K562 (cell line): ENCODE results near the gene BASP1. TPM values are rescaled to one million over a fixed set of nuclear protein-coding genes. Genes with fewer than 3 reads are reported as not detected.

Source experiments
- ATAC-seq: fragments of 200-7000 bp; cut with Tn5 transposase; 3 replicates; pipeline ENCODE4 v1.9.1; 2020; ENCODE audit warnings: moderate library complexity
- BruUV-seq: library from RNA; stranded (reverse); fragments of 400-500 nt; replicated peaks from 2 replicates; lab custom pipeline; 2021; lab: Mats Ljungman, UMichigan
- CTCF ChIA-PET: fragments of 300-600 bp; formaldehyde crosslinking; extraction: SDS; loops from one replicate; lab custom pipeline; 2021; ENCODE audit warnings: low intra/inter-chr PET ratio; lab: Yijun Ruan, JAX
- POLR2A ChIA-PET: fragments of 300-600, 350-650 bp; sonication (Branson Sonifier 250); formaldehyde crosslinking; extraction: SDS; loops from one replicate; lab custom pipeline; 2021; ENCODE audit warnings: antibody characterized with exemption, inconsistent platforms; lab: Yijun Ruan, JAX
- DNase-seq, 4 experiments: peaks; one replicate each; pipeline versions ENCODE4 v3.0.0 to v3.0.0-alpha.2; 2011 to 2018; ENCODE audit warnings: low spot score in 3 of 4, mixed read lengths in 3 of 4; ENCODE audit errors: extremely low read depth in 1 of 4
- FAIRE-seq: peaks from 2 replicates; lab custom pipeline; 2011; peaks lifted over from hg19 to GRCh38; lab: Jason Lieb, UNC
- H2AFZ ChIP-seq: 2 replicates; pipeline ENCODE4 v1.6.0; 2011; ENCODE audit warnings: low read depth, low read length, control low read depth, inconsistent platforms
- H3K27ac ChIP-seq: fragments of 200-600 bp; 3 replicates; pipeline ENCODE4 v1.8.0; 2011; ENCODE audit warnings: low read depth, mild to moderate bottlenecking, control low read depth, inconsistent platforms, low read length, moderate library complexity, mixed read lengths; ENCODE audit errors: extremely low read depth
- H3K27me3 ChIP-seq, 2 experiments: fragments of 300-600 bp in 1 of 2; 2 replicates in 1 of 2; 3 replicates in 1 of 2; pipeline versions ENCODE4 v1.6.0 to v1.8.0; 2011; ENCODE audit warnings: inconsistent platforms in 2 of 2, low read length in 2 of 2, mild to moderate bottlenecking in 1 of 2, mixed read lengths in 1 of 2, moderate library complexity in 1 of 2; ENCODE audit not compliant: control insufficient read depth in 2 of 2, insufficient read depth in 2 of 2
- H3K36me3 ChIP-seq: fragments of 300-600 bp; 3 replicates; pipeline ENCODE4 v1.8.0; 2011; ENCODE audit warnings: mild to moderate bottlenecking, low read length, inconsistent platforms; ENCODE audit not compliant: control insufficient read depth, insufficient read depth
- H3K4me1 ChIP-seq, 2 experiments: fragments of 200-600 bp in 1 of 2; replicated peaks in 1 of 2; 2 replicates in 1 of 2; 3 replicates in 1 of 2; pipeline versions ENCODE4 v1.5.1 to v1.8.0; 2011; ENCODE audit warnings: inconsistent platforms in 2 of 2, low read length in 2 of 2, mild to moderate bottlenecking in 1 of 2, mixed read lengths in 1 of 2, moderate library complexity in 1 of 2; ENCODE audit not compliant: control insufficient read depth in 2 of 2, insufficient read depth in 2 of 2
- H3K4me2 ChIP-seq: 2 replicates; pipeline ENCODE4 v1.6.1; 2011; ENCODE audit warnings: low read length, control low read depth, inconsistent platforms, mixed read lengths; ENCODE audit not compliant: insufficient read depth
- H3K4me3 ChIP-seq: fragments of 200-600 bp; sonication (generic), shearing (Covaris generic); 2 replicates; pipeline ENCODE4 v1.5.1; 2016; ENCODE audit warnings: control low read depth, inconsistent platforms
- H3K79me2 ChIP-seq: fragments of 200-600 bp; 3 replicates; pipeline ENCODE4 v1.8.0; 2011; ENCODE audit warnings: low read length, inconsistent platforms; ENCODE audit not compliant: control insufficient read depth, insufficient read depth
- H3K9ac ChIP-seq, 2 experiments: 2 replicates each; pipeline versions ENCODE4 v1.6.0 to v1.6.1; 2011; ENCODE audit warnings: low read depth in 2 of 2, low read length in 2 of 2, control low read depth in 1 of 2, inconsistent platforms in 1 of 2, mild to moderate bottlenecking in 1 of 2, mixed read lengths in 1 of 2; ENCODE audit not compliant: insufficient read depth in 1 of 2
- H3K9me1 ChIP-seq: one replicate; pipeline ENCODE4 v1.6.0; 2011; ENCODE audit warnings: inconsistent platforms, mild to moderate bottlenecking, low read length, moderate library complexity; ENCODE audit not compliant: control insufficient read depth, insufficient read depth
- H3K9me3 ChIP-seq: replicated peaks from 2 replicates; pipeline ENCODE4 v1.5.1; 2011; ENCODE audit warnings: low read depth, low read length, inconsistent platforms; ENCODE audit not compliant: control insufficient read depth, insufficient read depth
- H4K20me1 ChIP-seq: replicated peaks from 2 replicates; pipeline ENCODE4 v1.6.1; 2011; ENCODE audit warnings: low read length, inconsistent platforms, mixed read lengths; ENCODE audit not compliant: control insufficient read depth, insufficient read depth
- CREBBP ChIP-seq: IDR thresholded peaks from one replicate; pipeline ENCODE4 v1.6.1; 2012; ENCODE audit warnings: low read depth, mild to moderate bottlenecking, control low read depth, inconsistent platforms, low read length
- HNRNPLL ChIP-seq: fragments of 200-400 bp; formaldehyde crosslinking; IDR thresholded peaks from 2 replicates; pipeline ENCODE4 v1.6.1; 2017; ENCODE audit warnings: low read length, low read depth, mild to moderate bottlenecking; ENCODE audit not compliant: poor library complexity, severe bottlenecking
- MAFF ChIP-seq: IDR thresholded peaks from 2 replicates; pipeline ENCODE4 v1.6.1; 2012; ENCODE audit warnings: low read length, improper control_type of control experiment
- NFE2 ChIP-seq: IDR thresholded peaks from 2 replicates; pipeline ENCODE4 v1.6.1; 2014; ENCODE audit warnings: antibody characterized with exemption, low read depth
- SETDB1 ChIP-seq: IDR thresholded peaks from one replicate; pipeline ENCODE4 v1.6.1; 2012; ENCODE audit warnings: low read length, control low read depth, inconsistent platforms
- TRIM25 ChIP-seq: fragments of 450-650 bp; IDR thresholded peaks from 2 replicates; pipeline ENCODE4 v1.7.0; 2016; ENCODE audit warnings: borderline replicate concordance
- ZNF184 ChIP-seq: sonication (generic); formaldehyde crosslinking; IDR thresholded peaks from 2 replicates; pipeline ENCODE4 v1.5.0; 2020; ENCODE audit warnings: missing genetic modification reagents
- ZNF274 ChIP-seq: IDR thresholded peaks from 2 replicates; pipeline ENCODE4 v1.6.1; 2011; ENCODE audit warnings: low read depth, mild to moderate bottlenecking, low read length, moderate library complexity, borderline replicate concordance
- WGBS: fragments of 100-300 bp; shearing (Covaris generic); methylation state at CpG from one replicate; pipeline ENCODE4 v1.1.6; 2016; ENCODE audit warnings: low coverage, mixed read lengths; ENCODE audit not compliant: insufficient coverage; ENCODE audit errors: missing lambda C conversion rate; 5-methylcytosine and 5-hydroxymethylcytosine counted together
- in situ Hi-C: fragments of 300-500 bp; cut with MboI; formaldehyde crosslinking; loops from 4 replicates; pipeline ENCODE4 v1.15.0; 2018; ENCODE audit warnings: inconsistent platforms, mixed read lengths
- intact Hi-C: fragments of 100-400 bp; cut with micrococcal nuclease; formaldehyde crosslinking; loops from 2 replicates; pipeline ENCODE4 v1.14.2; 2022
- polyA plus RNA-seq, 8 experiments: library from polyadenylated mRNA; depleted of rRNA in 4 of 8; stranded (reverse) in 5 of 8; unstranded in 3 of 8; fragments of >200 nt; fragmentation: Nextera tagmentation in 2 of 8; fragmentation: Illumina TruSeq in 1 of 8; extraction: Ambion mirVana in 2 of 8; extraction: Trizol in 1 of 8; gene quantifications; 2 replicates each; pipeline versions ENCODE4 v1.2.1 to v1.2.3, GENCODE V29; 2011 to 2014; ENCODE audit warnings: inconsistent platforms in 1 of 8, missing spikeins in 1 of 8
- total RNA-seq, 7 experiments: library from RNA; depleted of rRNA in 6 of 7; stranded (reverse); fragments of >200 nt in 6 of 7; fragmentation: Illumina TruSeq in 2 of 7; extraction: Trizol in 2 of 7; gene quantifications; 2 replicates each; pipeline versions ENCODE4 v1.2.1 to v1.2.3, GENCODE V29; 2011 to 2021; ENCODE audit warnings: low replicate concordance in 1 of 7
- TF ChIP-seq, protein P1 (sequence below), 2 experiments: fragments of 150-350 bp in 1 of 2; IDR thresholded peaks; 2 replicates each; pipeline ENCODE4 v1.6.1; 2012 to 2016; ENCODE audit warnings: low read depth in 2 of 2, low read length in 2 of 2, mild to moderate bottlenecking in 1 of 2, moderate library complexity in 1 of 2

Gene BASP1
- total and polyA plus RNA-seq, 9 of the 15 experiments (the other 6 are each of a cell fraction or from before 2014, with no cell fraction given): 0.22 TPM; not detected in 8

DNA sequence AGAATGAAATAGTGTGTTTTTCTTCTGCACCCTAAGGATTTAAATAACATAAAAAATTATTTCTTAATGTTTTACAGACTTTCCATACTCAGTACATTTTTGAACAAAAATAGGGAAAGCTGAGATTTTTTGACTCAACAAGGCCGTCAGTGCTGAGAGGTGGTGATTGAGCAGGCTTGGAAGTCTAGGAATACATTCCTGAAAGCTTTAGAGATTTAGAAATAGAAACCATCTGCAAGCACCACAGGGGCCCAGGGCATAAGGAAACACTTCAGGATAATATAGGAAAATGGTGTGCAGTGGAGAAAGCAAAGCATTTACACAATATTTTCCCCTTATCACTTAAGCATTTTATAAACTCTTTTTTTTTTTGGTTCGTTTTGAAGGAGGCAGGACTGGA lies 5.2 kb downstream of the BASP1 start:
- H3K36me3 ChIP-seq: no peaks in the 10 kb centered on the region
- no peak overlapping the region for H3K9ac ChIP-seq
- no peak for FAIRE-seq
- no peaks in the 10 kb centered on the region for H3K79me2 ChIP-seq
- H4K20me1 ChIP-seq: no peaks in the 10 kb centered on the region
- H3K27me3 ChIP-seq: no peaks in the 10 kb centered on the region
- H3K4me2 ChIP-seq: no peak overlapping the region
- ChIA-PET CTCF (no interaction called here), POLR2A (no interaction called here)
- WGBS: 0% methylated on average over 2 of the region's 2 CpGs
- no peak overlapping the region for H3K27ac ChIP-seq
- no TSS peak for BruUV-seq
- intact Hi-C loops: no loop called here
- no peaks in the 10 kb centered on the region for H3K9me1 ChIP-seq
- H3K9me3 ChIP-seq: no peaks in the 10 kb centered on the region
- no peak for DNase-seq
- no peak for ATAC-seq
- H2AFZ ChIP-seq: no peak overlapping the region
- H3K4me1 ChIP-seq: no peaks in the 10 kb centered on the region
- H3K4me3 ChIP-seq: no peak overlapping the region
- in situ Hi-C loops: no loop called here
- TF ChIP-seq SETDB1 (no peak), HNRNPLL (no peak), TRIM25 (no peak), ZNF274 (no peak), NFE2 (no peak), ZNF184 (CRISPR knock-in tag) (no peak), MAFF (no peak), CREBBP (no peak)
- TF ChIP-seq, protein P1, sequence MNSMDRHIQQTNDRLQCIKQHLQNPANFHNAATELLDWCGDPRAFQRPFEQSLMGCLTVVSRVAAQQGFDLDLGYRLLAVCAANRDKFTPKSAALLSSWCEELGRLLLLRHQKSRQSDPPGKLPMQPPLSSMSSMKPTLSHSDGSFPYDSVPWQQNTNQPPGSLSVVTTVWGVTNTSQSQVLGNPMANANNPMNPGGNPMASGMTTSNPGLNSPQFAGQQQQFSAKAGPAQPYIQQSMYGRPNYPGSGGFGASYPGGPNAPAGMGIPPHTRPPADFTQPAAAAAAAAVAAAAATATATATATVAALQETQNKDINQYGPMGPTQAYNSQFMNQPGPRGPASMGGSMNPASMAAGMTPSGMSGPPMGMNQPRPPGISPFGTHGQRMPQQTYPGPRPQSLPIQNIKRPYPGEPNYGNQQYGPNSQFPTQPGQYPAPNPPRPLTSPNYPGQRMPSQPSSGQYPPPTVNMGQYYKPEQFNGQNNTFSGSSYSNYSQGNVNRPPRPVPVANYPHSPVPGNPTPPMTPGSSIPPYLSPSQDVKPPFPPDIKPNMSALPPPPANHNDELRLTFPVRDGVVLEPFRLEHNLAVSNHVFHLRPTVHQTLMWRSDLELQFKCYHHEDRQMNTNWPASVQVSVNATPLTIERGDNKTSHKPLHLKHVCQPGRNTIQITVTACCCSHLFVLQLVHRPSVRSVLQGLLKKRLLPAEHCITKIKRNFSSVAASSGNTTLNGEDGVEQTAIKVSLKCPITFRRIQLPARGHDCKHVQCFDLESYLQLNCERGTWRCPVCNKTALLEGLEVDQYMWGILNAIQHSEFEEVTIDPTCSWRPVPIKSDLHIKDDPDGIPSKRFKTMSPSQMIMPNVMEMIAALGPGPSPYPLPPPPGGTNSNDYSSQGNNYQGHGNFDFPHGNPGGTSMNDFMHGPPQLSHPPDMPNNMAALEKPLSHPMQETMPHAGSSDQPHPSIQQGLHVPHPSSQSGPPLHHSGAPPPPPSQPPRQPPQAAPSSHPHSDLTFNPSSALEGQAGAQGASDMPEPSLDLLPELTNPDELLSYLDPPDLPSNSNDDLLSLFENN (IDR thresholded peaks at IDR 0.05; ENCODE audit: low read depth in 2 of 2, low read length in 2 of 2): no peak
